ENCODE results near the gene PTH2R. TPM values are rescaled to one million over a fixed set of nuclear protein-coding genes. Genes with fewer than 3 reads are reported as not detected.
A peak's percentile ranks its signal among the peaks of the same experiment; 100 is the strongest.

Gene PTH2R
- total and polyA plus RNA-seq, 9 of the 15 experiments (the other 6 are each of a cell fraction or from before 2014, with no cell fraction given), result 2.7 to 8.8 (median 4.2) TPM

GRCh38 chr2:208479342-208479741 lies 72.8 kb downstream of the PTH2R start:
- Histone ChIP-seq H4K20me1 (replicated peaks; ENCODE audit: control insufficient read depth, insufficient read depth, low read length) (no peaks in the 10 kb centered on the region), H3K36me3 (ENCODE audit: control insufficient read depth, insufficient read depth, low read length) (no peaks in the 10 kb centered on the region), H3K9me1 (ENCODE audit: control insufficient read depth, insufficient read depth, low read length) (no peaks in the 10 kb centered on the region), H3K9ac (ENCODE audit: insufficient read depth in 1 of 2, low read depth in 2 of 2, low read length in 2 of 2) (no peak overlapping the region), H3K4me1 (replicated peaks in 1 of 2; ENCODE audit: control insufficient read depth in 2 of 2, insufficient read depth in 2 of 2, low read length in 2 of 2) (no peaks in the 10 kb centered on the region), H3K4me3 (no peak overlapping the region), H3K9me3 (replicated peaks; ENCODE audit: control insufficient read depth, insufficient read depth, low read depth, low read length) (peaks cover 3% of the 10 kb centered on the region; the same call in 1 of the 2 replicates), H3K27ac (ENCODE audit: extremely low read depth, low read depth, low read length) (no peak overlapping the region), H2AFZ (ENCODE audit: low read depth, low read length) (peak overlapping the region; percentile 16; the same call in 1 of the 2 replicates), H3K27me3 (ENCODE audit: control insufficient read depth in 2 of 2, insufficient read depth in 2 of 2, low read length in 2 of 2) (no peaks in the 10 kb centered on the region), H3K79me2 (ENCODE audit: control insufficient read depth, insufficient read depth, low read length) (no peaks in the 10 kb centered on the region), H3K4me2 (ENCODE audit: insufficient read depth, low read length) (no peak overlapping the region)
- ATAC-seq (no peak), FAIRE-seq (no peak), DNase-seq (ENCODE audit: extremely low read depth in 1 of 4, low spot score in 3 of 4) (no peak)
- in situ Hi-C loops (cut with MboI), result no loop called here
- WGBS (ENCODE audit: insufficient coverage, low coverage, missing lambda C conversion rate), result 37% methylated on average over 5 of the region's 5 CpGs
- intact Hi-C loops (cut with micrococcal nuclease), result no loop called here
- ChIA-PET CTCF (ENCODE audit: low intra/inter-chr PET ratio) (no interaction called here), POLR2A (no interaction called here)
- no TSS peak for BruUV-seq (replicated peaks)
- TF ChIP-seq ZNF449 (CRISPR knock-in tag; IDR thresholded peaks at IDR 0.05), result no peak
- TF ChIP-seq, protein P1, sequence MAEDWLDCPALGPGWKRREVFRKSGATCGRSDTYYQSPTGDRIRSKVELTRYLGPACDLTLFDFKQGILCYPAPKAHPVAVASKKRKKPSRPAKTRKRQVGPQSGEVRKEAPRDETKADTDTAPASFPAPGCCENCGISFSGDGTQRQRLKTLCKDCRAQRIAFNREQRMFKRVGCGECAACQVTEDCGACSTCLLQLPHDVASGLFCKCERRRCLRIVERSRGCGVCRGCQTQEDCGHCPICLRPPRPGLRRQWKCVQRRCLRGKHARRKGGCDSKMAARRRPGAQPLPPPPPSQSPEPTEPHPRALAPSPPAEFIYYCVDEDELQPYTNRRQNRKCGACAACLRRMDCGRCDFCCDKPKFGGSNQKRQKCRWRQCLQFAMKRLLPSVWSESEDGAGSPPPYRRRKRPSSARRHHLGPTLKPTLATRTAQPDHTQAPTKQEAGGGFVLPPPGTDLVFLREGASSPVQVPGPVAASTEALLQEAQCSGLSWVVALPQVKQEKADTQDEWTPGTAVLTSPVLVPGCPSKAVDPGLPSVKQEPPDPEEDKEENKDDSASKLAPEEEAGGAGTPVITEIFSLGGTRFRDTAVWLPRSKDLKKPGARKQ (CRISPR knock-in tag; IDR thresholded peaks at IDR 0.05), result no peak
